ENCODE data around the gene ZNF324.
"Not testable (repeated sequence)": the region's sequence is repeated elsewhere in the genome, so short reads cannot be mapped to it uniquely, and the experiment has no call there.

- TF ChIP-seq CTCF, POLR2A (IDR thresholded peaks at IDR 0.05): not testable (repeated sequence)
These were observed 18.0 kb upstream of the ZNF324 start for GRCh38 chr19:58448860-58449259.
